GM18858 (cell line): Measurements from ENCODE around the gene ASH1L.
"Not testable (repeated sequence)": the region's sequence is repeated elsewhere in the genome, so short reads cannot be mapped to it uniquely, and the experiment has no call there.

Source experiments
- ATAC-seq: cut with Tn5 transposase; IDR thresholded peaks from one replicate; pipeline ENCODE4 v1.9.1; 2021; ENCODE audit not compliant: unreplicated experiment

ASH1L gene

GRCh38 chr1:155455588-155456195 is 106.9 kb downstream of the ASH1L start:
- no peak for ATAC-seq

DNA sequence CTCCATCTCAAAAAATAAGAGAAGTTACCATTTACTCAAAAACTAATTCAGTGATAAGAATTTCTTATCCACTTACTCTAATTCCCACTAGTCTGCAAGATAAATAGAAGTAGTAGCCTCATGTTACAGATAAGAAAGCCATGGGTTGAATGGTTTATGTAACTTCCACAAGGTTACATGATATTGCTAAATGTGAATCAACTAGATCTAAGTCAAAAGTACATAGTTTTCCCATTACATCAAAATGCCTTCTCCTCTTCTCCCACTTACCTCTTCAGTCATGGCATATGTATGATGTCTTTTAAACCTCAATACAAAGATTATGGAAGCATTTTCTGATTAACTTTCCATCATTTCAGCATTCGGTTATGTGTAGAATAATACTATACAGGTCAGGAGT is 108.5 kb downstream of the ASH1L start:
- ATAC-seq, result no peak

GRCh38 chr1:155453141-155453540 is 109.5 kb downstream of the ASH1L start:
- ATAC-seq, result no peak

- no peak for ATAC-seq
These were observed 111.4 kb downstream of the ASH1L start for GRCh38 chr1:155451199-155451598.

GRCh38 chr1:155442431-155442830 is 120.2 kb downstream of the ASH1L start:
- ATAC-seq, result not testable (repeated sequence)

DNA sequence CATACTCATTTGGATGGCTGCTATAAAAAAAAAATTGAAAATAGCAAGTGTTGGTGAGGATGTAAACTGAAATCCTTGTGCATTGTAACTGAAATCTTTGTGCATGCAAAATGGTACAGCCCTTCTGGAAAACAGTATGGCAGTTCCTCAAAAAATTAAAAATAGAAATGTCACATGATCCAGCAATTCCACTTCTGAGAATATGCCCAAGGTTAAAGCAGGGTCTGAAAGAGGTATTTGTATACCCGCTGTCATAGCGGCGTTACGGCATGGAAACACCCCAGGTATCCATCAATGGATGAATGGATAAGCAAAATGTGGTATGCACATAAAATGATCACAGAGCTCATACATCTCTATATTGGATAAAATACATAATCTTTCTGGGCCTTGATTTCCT is 125.2 kb downstream of the ASH1L start:
- ATAC-seq, result no peak

DNA sequence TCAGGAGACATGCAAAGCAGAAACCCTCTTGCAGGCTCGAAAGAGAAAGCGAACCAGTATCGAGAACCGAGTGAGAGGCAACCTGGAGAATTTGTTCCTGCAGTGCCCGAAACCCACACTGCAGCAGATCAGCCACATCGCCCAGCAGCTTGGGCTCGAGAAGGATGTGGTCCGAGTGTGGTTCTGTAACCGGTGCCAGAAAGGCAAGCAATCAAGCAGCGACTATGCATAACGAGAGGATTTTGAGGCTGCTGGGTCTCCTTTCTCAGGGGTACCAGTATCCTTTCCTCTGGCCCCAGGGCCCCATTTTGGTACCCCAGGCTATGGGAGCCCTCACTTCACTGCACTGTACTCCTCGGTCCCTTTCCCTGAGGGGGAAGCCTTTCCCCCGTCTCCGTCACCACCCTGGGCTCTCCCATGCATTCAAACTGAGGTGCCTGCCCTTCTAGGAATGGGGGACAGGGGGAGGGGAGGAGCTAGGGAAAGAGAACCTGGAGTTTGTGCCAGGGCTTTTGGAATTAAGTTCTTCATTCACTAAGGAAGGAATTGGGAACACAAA is 128.7 kb downstream of the ASH1L start:
- not testable (repeated sequence) for ATAC-seq

- ATAC-seq, result not testable (repeated sequence)
These were observed 129.3 kb downstream of the ASH1L start for GRCh38 chr1:155433128-155433830.

DNA sequence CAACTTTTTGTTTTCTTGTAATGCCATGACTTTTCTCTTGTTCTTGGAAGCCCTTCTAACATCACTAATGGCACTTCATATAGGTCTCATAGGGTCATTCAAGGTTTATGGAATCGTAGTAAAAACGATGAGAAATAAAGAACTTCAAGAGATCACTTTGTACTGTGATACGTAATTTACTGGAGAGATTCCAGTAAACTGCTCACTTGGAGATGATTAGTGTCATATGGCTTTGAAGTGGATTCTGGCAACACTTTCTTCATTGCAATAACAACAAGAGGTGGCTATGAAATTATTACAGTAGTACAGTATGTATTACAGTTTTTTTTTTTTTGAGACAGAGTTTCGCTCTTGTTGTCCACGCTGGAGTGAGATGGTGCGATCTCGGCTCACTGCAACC is 138.5 kb downstream of the ASH1L start:
- no peak for ATAC-seq

- no peak for ATAC-seq
These were observed 141.8 kb downstream of the ASH1L start for GRCh38 chr1:155420788-155421187.

GRCh38 chr1:155411840-155412239 is 150.8 kb downstream of the ASH1L start:
- not testable (repeated sequence) for ATAC-seq

- no peak for ATAC-seq
These were observed 151.7 kb downstream of the ASH1L start for GRCh38 chr1:155410931-155411330.

DNA sequence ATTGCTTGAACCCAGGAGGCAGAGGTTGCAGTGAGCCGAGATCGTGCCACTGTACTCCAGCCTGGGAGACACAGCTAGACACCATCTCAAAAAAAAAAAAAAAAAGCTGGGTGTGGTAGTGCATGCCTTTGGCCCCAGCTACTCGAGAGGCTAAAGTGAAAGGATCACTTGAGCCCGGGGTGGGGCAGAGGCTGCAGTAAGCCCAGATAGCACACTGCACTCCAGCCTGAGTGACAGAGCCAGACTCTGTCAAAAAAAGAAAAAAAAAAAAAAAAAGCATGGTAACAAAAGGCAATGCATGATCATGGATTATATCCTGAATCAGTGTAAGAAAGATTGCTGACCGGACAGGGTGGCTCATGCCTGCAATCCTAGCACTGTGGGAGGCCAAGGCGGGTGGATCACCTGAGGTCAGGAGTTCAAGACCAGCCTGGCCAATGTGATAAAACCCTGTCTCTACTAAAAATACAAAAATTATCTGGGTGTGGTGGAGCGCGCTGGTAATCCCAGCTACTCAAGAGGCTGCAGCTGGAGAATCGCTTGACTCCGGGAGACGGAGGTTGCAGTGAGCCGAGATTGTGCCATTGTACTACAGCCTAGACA is 165.6 kb downstream of the ASH1L start:
- no peak for ATAC-seq

DNA sequence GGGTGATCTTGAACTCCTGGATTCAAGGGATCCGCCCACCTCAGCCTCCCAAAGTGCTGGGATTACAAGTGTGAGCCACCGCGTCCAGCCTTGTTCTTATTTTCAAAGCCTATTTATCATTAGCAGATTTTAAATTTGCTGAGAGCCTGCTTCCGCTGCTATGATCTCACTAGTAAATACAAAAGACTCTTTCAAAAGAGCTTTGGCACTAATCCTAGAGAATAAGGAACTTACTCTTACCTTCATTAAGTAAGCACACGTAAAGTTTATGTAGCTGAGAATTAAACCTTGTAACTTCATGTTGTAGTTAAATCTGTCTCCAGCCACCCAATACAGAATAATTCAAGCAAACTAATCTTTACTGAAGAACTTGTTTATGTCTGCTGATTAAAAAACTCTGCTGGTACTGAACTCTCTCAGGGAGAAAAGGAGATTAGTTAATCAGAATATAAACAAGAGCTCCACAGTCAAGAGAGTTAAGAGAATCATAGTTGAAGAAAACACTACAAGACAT is 169.6 kb downstream of the ASH1L start:
- ATAC-seq, result no peak

GRCh38 chr1:155389826-155390225 is 172.8 kb downstream of the ASH1L start:
- ATAC-seq, result no peak

DNA sequence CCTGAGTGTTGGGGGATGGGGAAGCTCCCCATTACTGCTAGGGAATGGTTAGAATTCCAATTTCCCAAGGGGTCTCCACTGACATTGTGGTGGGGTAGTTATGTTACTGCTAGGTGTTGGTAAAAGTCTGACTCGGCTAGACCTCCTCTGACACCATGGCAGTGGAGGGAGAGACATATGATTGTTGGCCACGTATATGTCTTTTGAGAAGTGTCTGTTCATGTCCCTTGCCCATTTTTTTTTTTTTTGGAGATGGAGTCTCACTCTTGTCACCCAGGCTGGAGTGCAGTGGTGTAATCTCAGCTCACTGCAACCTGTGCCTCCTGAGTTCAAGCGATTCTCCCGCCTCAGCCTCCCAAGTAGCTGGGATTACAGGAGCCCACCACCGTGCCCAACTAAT is 176.8 kb downstream of the ASH1L start:
- not testable (repeated sequence) for ATAC-seq

DNA sequence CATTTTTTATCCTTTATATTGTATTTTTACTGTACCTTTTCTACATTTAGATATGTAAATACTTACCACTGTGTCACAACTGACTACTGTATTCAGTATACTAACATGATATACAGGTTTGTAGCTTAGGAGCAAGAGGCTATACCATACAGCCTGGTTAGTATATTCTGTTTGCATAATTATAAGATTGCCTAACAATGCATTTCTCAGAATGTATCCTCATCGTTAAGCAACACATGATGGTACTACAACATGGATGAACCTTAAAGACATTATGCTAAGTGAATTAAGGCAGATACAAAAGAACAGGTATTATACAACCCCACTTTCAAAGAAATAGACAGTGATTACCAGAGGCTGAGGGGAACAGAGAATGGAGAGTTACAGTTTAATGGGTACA is 179.2 kb downstream of the ASH1L start:
- ATAC-seq, result no peak

DNA sequence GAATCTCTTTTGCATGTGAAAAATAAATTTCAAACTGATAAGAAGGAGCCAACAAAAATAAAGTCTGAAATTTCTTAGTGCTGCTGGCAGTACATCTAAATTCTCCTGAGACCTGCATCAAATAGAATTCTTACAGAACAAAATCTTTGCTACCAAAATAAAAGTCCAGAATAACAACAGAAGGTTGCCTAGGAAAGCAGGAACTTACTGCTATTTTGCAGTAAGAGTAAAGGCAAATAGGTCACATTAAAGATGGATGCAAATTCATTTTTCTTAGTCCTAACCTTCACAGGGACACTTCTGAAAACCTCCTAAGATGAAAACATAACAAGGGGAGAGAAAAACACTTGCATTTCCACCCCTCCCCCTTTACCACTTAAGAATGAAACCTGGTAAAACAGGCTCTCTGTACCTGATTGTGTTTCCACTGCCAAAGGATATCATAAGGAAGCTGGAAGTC is 182.9 kb downstream of the ASH1L start:
- no peak for ATAC-seq

DNA sequence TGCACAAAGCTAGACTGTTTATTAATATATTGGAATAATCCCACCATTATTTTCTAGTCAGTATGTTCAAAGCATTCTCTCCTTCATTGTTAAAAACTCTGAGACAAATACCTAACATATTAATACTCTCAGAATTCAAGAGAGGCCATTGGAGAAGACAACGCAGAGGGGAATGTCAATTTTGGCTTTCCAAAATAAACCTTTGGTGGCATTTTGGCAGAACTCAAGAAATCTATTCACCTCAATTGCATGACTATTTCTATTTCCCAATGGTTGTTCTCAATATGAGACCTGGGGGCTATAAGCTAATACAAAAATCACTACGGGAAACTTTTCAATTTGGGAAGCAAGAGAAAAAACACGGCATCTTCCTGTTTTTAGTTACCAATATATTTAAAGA is 183.4 kb downstream of the ASH1L start:
- no peak for ATAC-seq

- ATAC-seq, result no peak
These were observed 202.6 kb downstream of the ASH1L start for GRCh38 chr1:155360051-155360450.

GRCh38 chr1:155352631-155353030 is 210.0 kb downstream of the ASH1L start:
- ATAC-seq, result no peak

GRCh38 chr1:155342842-155343241 is 219.8 kb downstream of the ASH1L start:
- no peak for ATAC-seq
